ENCODE results near the gene A3GALT2. TPM values are rescaled to one million over a fixed set of nuclear protein-coding genes. Genes with fewer than 3 reads are reported as not detected.

Gene A3GALT2
- total and polyA plus RNA-seq, 4 donors = not detected

DNA sequence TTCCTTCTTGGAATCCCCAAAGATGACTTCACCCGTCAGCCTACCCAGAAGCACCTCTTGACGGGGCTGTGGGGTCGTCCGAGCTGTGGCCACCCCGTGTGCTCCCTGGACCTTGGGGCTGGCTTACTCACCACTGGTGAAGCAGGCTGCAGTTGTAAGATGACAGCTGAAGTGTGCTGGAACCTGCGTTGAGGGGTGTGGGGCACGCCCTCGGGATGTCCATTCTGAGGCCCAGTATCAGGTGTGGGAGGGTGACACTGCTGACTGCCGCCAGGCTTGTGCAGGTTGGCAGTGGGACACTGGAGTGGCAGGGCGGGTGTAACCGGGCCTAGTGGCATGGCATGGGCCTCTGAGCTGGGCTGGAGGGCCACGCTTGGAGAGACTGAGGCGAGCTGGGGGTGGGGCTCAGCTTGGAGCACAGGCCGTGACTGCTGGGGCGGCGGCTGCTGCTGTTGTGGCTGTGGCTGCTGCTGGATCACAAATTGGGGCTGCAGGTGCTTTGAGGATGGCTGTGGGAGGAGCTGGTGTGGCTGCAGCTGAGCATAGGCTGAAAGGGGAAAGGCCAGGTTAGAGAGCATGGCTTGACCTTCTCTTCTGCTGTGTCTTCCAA, 33.9 kb upstream of the A3GALT2 start (continued):
- TF ChIP-seq, protein P1, sequence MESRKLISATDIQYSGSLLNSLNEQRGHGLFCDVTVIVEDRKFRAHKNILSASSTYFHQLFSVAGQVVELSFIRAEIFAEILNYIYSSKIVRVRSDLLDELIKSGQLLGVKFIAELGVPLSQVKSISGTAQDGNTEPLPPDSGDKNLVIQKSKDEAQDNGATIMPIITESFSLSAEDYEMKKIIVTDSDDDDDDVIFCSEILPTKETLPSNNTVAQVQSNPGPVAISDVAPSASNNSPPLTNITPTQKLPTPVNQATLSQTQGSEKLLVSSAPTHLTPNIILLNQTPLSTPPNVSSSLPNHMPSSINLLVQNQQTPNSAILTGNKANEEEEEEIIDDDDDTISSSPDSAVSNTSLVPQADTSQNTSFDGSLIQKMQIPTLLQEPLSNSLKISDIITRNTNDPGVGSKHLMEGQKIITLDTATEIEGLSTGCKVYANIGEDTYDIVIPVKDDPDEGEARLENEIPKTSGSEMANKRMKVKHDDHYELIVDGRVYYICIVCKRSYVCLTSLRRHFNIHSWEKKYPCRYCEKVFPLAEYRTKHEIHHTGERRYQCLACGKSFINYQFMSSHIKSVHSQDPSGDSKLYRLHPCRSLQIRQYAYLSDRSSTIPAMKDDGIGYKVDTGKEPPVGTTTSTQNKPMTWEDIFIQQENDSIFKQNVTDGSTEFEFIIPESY (IDR thresholded peaks at IDR 0.05) = no peak
- TF ChIP-seq FOXA1 (IDR thresholded peaks at IDR 0.05) = no peak
- no peak for TF ChIP-seq RAD21 (IDR thresholded peaks at IDR 0.05)
- TF ChIP-seq, protein P2, sequence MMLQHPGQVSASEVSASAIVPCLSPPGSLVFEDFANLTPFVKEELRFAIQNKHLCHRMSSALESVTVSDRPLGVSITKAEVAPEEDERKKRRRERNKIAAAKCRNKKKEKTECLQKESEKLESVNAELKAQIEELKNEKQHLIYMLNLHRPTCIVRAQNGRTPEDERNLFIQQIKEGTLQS (IDR thresholded peaks at IDR 0.05) = no peak
- TF ChIP-seq NR2F2 (IDR thresholded peaks at IDR 0.05) = no peak
- TF ChIP-seq YY1 (IDR thresholded peaks at IDR 0.05) = no peak

DNA sequence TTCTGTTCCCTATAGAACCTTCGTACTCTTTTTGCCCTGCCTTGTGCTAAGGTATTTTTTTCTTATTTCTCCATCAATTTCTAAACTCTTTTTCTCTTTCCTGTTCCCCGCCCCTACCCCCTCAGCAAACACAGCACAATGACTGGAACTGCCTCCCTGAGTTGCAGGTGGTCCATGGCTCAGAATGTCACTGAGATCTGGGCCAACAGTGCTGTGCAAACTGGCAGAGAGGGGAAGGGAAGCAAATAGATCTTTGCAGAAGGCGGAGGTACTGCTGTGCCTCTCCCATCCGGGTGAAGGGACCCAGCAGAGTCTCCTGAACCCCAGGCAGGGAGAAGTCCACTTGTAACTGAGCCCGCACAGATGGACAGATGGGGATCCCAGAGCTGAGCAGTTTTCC, 32.6 kb upstream of the A3GALT2 start:
- Histone ChIP-seq H3K36me3 (ENCODE audit: control insufficient read depth in 4 of 4, insufficient read depth in 3 of 4, low read depth in 1 of 4, low read length in 3 of 4) (peaks cover 0 to 2% (median 0%) of the 10 kb centered on the region in 4 donors), H3K9me3 (ENCODE audit: control insufficient read depth in 4 of 4, low read length in 3 of 4) (no peaks in the 10 kb centered on the region), H3K27ac (ENCODE audit: low read depth in 1 of 2, low read length in 2 of 2) (no peak overlapping the region), H3K4me3 (ENCODE audit: low read depth in 1 of 3, low read length in 3 of 3) (no peak overlapping the region), H3K27me3 (ENCODE audit: control insufficient read depth in 4 of 4, insufficient read depth in 4 of 4, low read length in 3 of 4) (no peaks in the 10 kb centered on the region), H3K4me1 (ENCODE audit: control insufficient read depth in 4 of 4, insufficient read depth in 4 of 4, low read length in 3 of 4) (peaks cover 0 to 8% (median 7%) of the 10 kb centered on the region in 4 donors), H3K9ac (ENCODE audit: low read depth in 1 of 2, low read length in 2 of 2) (no peak overlapping the region)
- no peak for DNase-seq (ENCODE audit: low spot score)
- TF ChIP-seq, protein P3, sequence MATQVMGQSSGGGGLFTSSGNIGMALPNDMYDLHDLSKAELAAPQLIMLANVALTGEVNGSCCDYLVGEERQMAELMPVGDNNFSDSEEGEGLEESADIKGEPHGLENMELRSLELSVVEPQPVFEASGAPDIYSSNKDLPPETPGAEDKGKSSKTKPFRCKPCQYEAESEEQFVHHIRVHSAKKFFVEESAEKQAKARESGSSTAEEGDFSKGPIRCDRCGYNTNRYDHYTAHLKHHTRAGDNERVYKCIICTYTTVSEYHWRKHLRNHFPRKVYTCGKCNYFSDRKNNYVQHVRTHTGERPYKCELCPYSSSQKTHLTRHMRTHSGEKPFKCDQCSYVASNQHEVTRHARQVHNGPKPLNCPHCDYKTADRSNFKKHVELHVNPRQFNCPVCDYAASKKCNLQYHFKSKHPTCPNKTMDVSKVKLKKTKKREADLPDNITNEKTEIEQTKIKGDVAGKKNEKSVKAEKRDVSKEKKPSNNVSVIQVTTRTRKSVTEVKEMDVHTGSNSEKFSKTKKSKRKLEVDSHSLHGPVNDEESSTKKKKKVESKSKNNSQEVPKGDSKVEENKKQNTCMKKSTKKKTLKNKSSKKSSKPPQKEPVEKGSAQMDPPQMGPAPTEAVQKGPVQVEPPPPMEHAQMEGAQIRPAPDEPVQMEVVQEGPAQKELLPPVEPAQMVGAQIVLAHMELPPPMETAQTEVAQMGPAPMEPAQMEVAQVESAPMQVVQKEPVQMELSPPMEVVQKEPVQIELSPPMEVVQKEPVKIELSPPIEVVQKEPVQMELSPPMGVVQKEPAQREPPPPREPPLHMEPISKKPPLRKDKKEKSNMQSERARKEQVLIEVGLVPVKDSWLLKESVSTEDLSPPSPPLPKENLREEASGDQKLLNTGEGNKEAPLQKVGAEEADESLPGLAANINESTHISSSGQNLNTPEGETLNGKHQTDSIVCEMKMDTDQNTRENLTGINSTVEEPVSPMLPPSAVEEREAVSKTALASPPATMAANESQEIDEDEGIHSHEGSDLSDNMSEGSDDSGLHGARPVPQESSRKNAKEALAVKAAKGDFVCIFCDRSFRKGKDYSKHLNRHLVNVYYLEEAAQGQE (IDR thresholded peaks at IDR 0.05) = no peak
- TF ChIP-seq FOXA1 (IDR thresholded peaks at IDR 0.05) (no peak), RAD21 (IDR thresholded peaks at IDR 0.05) (no peak), TAF1 (conservative IDR thresholded peaks at IDR 0.05) (no peak), GABPA (IDR thresholded peaks at IDR 0.05 in 1 of 2, conservative IDR thresholded peaks at IDR 0.05 in 1 of 2) (no peak), JUND (IDR thresholded peaks at IDR 0.05) (no peak), EGR1 (IDR thresholded peaks at IDR 0.05; ENCODE audit: low read depth in 2 of 2) (no peak), NR2F2 (IDR thresholded peaks at IDR 0.05) (no peak)
- TF ChIP-seq, protein P4, sequence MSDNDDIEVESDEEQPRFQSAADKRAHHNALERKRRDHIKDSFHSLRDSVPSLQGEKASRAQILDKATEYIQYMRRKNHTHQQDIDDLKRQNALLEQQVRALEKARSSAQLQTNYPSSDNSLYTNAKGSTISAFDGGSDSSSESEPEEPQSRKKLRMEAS (IDR thresholded peaks at IDR 0.05) = no peak
- TF ChIP-seq, protein P1 (IDR thresholded peaks at IDR 0.05) = no peak
- TF ChIP-seq, protein P5, sequence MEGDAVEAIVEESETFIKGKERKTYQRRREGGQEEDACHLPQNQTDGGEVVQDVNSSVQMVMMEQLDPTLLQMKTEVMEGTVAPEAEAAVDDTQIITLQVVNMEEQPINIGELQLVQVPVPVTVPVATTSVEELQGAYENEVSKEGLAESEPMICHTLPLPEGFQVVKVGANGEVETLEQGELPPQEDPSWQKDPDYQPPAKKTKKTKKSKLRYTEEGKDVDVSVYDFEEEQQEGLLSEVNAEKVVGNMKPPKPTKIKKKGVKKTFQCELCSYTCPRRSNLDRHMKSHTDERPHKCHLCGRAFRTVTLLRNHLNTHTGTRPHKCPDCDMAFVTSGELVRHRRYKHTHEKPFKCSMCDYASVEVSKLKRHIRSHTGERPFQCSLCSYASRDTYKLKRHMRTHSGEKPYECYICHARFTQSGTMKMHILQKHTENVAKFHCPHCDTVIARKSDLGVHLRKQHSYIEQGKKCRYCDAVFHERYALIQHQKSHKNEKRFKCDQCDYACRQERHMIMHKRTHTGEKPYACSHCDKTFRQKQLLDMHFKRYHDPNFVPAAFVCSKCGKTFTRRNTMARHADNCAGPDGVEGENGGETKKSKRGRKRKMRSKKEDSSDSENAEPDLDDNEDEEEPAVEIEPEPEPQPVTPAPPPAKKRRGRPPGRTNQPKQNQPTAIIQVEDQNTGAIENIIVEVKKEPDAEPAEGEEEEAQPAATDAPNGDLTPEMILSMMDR (IDR thresholded peaks at IDR 0.05; ENCODE audit: low read depth, low read length, missing input control) = no peak
- WGBS = 93% methylated on average over 5 of the region's 5 CpGs
